Measurements from ENCODE around the gene MYO5C.

The MYO5C gene

DNA sequence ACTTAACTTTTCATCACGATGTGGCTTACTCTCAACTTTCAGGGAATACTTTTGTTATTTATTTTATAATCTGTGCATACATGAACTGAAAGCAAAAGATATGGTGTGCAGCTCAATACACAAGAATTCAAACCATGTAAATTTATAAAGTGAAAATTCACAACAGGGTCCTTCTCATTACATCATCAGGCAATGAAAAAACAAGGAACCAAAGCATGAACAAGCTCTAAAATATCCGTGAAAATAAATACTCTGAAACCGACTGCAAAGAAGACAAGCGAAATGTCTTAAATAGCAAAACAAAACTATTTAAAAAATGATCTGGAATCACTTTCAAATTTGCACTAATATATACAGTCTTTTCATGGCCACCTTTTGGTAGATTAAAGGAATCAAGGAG is 133.3 kb downstream of the MYO5C start:
- TF ChIP-seq, protein P1, sequence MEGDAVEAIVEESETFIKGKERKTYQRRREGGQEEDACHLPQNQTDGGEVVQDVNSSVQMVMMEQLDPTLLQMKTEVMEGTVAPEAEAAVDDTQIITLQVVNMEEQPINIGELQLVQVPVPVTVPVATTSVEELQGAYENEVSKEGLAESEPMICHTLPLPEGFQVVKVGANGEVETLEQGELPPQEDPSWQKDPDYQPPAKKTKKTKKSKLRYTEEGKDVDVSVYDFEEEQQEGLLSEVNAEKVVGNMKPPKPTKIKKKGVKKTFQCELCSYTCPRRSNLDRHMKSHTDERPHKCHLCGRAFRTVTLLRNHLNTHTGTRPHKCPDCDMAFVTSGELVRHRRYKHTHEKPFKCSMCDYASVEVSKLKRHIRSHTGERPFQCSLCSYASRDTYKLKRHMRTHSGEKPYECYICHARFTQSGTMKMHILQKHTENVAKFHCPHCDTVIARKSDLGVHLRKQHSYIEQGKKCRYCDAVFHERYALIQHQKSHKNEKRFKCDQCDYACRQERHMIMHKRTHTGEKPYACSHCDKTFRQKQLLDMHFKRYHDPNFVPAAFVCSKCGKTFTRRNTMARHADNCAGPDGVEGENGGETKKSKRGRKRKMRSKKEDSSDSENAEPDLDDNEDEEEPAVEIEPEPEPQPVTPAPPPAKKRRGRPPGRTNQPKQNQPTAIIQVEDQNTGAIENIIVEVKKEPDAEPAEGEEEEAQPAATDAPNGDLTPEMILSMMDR (IDR thresholded peaks at IDR 0.05; ENCODE audit: low read depth, low read length, missing control alignments), result no peak
- no peak overlapping the region for H3K4me3 ChIP-seq (replicated peaks; ENCODE audit: low read depth, low read length)
- DNase-seq (ENCODE audit: extremely low read depth, low read depth), result no peak

DNA sequence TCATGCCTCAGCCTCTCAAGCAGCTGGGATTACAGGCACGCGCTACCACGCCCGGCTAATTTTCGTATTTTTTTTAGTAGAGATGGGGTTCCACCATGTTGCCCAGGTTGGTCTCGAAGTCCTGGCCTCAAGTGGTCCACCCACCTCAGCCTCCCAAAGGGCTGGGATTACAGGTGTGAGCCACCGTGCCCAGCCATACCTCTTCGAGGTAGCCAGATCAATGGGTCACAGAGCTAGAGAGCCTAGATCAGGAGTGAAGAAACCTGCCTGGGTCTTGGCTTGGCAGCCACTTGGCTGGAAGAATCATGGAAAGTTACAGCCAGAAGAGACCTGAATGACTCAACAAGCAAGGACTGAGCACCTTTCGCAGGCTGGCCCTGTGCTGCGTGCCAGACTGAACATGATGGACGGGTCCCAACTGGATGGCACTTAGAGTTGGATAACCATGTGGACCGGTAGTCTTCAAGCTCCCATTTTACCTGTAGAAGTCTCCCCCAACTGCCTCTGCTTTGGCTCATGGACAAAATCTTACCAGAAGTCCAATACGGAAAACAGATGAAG is 134.1 kb downstream of the MYO5C start:
- no peak overlapping the region for H3K4me3 ChIP-seq (replicated peaks; ENCODE audit: low read depth, low read length)
- TF ChIP-seq, protein P1 (IDR thresholded peaks at IDR 0.05; ENCODE audit: low read depth, low read length, missing control alignments), result no peak
- DNase-seq (ENCODE audit: extremely low read depth, low read depth), result no peak

DNA sequence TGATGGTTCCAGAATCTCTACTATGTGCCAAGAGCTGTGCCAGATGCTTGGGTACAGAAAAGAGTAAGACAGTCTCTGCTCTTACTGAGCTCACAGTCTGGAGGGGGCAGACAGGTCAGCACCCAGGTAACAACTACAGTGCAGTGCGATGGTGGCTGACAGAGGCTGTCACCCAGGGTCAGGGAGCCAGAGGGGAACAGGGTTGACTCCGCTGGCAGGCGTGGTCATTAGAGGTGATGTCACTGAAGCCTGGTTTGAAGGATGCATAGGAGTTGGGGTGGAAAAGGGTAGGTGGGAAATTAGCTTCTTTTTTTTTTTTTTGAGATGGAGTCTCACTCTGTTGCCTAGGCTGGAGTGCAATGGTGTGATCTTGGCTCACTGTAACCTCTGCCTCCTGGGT is 136.0 kb downstream of the MYO5C start:
- TF ChIP-seq, protein P1 (IDR thresholded peaks at IDR 0.05; ENCODE audit: low read depth, low read length, missing control alignments), result no peak
- H3K4me3 ChIP-seq (replicated peaks; ENCODE audit: low read depth, low read length), result no peak overlapping the region
- no peak for DNase-seq (ENCODE audit: extremely low read depth, low read depth)

DNA sequence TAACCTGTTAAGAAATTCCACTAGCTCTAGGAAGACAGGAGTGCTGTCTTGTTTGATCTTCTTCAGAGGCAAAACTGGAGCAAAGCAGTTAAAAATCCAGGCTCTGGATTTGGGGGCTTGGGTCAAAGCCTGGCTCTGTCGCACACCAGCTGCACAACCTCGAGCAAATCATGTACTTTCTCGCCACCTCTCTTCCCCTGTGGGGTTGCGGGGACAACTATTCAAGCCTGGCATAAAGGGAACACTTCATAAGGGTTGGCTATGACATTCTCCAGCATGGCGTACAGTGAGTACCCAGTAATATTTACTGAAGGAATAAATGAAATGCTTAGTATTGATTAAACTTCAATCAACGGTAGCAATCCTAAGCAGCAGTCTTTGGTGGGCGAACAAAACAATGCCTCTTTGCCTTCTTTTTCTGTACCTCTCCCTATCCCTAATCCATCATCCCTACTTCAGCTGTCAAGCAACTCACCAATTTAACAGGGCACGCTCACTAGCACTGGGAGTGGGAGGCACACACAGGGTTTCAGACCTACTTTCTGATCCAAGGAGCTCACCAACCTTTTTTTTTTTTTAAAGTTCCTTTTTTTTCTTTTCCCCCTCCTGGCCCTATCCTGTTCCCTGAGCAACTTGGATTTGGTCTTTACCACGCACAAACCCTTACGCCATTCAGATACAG is 137.4 kb downstream of the MYO5C start:
- no peak for DNase-seq (ENCODE audit: extremely low read depth, low read depth)
- no peak overlapping the region for H3K4me3 ChIP-seq (replicated peaks; ENCODE audit: low read depth, low read length)
- TF ChIP-seq, protein P1 (IDR thresholded peaks at IDR 0.05; ENCODE audit: low read depth, low read length, missing control alignments), result no peak

DNA sequence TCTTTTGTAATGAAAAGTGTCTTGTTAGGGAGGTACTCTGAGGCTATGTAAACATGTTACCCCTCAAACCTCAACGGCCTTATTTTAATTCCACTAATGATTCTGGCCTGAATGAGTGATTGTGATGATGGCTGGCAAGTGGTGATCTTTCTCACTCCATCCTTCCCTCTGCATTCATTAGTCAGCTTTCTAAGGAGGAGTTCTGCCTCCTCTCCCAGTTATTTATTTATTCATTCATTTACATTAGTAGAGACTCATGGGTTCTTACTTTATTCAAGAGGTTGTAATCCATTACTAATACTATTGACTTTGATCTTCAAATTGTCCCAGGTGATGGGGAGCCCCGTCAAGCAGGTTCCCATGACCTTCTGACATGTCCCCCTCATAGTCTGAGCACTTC is 139.7 kb downstream of the MYO5C start:
- TF ChIP-seq, protein P1 (IDR thresholded peaks at IDR 0.05; ENCODE audit: low read depth, low read length, missing control alignments), result no peak
- DNase-seq (ENCODE audit: extremely low read depth, low read depth), result no peak
- H3K4me3 ChIP-seq (replicated peaks; ENCODE audit: low read depth, low read length), result no peak overlapping the region

DNA sequence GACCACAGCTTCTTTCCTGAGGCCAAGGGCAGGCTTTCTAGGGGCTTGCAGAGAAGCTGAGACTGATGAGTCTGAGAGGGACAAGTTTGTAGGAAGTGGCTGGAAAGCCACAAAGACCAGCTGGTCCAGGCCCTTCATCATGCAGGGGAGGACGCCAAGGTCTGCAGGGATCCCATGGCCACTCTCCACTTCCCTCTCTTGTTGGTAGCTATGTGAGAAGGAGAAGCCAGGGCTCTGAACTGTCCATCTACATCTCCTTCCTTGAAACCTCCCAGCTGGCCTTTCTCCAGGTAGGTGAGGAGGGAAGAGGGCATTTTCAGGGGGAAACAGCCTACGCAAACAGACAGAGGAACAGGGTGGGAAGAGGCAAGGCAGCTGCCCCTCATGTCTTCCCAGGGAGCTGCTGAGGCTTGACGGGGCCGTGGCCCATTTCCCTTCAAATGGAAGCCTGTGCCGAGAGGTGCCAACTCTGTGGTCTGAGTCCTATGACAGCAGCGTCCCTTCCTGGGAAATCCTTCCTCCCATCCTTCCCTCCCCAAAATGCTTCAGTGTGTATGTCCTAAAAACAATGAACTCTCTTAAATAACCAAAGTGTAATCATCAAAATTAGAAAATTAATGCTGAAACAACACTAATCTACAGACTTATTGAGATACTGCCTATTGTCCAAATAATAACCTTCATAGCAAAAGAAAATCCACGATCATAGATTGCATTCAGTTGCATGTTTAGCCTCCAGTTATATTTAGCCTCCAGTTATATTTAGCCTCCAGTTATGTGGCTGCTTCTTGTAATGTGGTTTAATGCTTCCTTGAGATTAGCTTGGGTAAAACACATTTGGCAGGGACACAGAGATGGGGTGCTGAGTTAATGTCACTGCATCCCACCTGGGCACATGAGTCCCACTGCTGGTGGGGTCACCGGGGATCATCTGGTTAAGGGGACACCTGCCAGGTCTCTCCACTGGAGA is 140.4 kb downstream of the MYO5C start:
- H3K4me3 ChIP-seq (replicated peaks; ENCODE audit: low read depth, low read length), result no peak overlapping the region
- DNase-seq (ENCODE audit: extremely low read depth, low read depth), result no peak
- TF ChIP-seq, protein P1 (IDR thresholded peaks at IDR 0.05; ENCODE audit: low read depth, low read length, missing control alignments), result no peak

All from HFF-Myc (cell line).